Measurements from ENCODE around the gene SVIL.
"Not testable (repeated sequence)": the region's sequence is repeated elsewhere in the genome, so short reads cannot be mapped to it uniquely, and the experiment has no call there.

The SVIL gene

DNA sequence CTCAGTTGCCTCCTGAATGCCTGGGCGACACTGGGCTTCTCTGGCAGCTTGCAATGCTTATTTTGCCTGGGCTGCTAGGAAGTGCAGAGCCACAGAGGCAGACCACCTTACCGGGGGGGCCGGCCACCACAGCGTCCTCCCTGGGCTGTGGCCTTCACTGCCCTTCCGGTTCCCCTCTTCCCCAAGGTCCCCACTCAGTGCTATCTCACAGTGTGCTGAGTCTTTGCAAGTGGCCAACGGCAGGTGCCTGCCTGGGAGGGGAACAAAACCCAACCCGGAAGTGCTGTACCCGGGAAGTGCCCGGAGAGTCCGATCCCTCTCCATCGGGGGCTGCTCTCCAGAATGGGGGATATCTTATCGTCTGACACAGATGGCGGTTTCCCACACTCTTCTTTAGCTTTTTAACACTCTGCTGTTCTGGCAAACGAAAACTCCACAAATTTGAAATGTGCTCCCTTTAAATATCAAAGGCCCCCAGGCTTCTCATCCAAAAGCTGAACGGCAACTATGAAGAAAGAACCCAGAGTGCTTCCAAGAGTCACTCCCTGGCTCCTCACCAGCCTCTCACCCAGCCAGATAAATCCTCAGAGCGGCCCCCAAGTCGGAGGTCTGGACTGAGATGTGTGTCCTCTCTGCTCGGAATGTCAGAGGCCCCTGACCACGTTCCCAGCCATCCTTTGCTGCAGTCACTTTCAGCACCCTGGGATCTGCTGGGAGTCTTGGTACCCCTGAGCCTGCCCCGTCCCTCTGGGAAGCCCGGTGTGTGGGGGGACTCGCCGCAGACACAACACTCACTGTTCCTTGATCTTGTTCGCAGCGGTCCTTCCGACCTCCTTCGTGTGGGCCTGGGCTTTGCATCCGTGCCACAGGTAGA, 165.1 kb downstream of the SVIL start:
- peaks cover 9% of the 10 kb centered on the region; the same call in 1 of the 2 replicates for H3K36me3 ChIP-seq (ENCODE audit: insufficient read depth, low read length)
- no peak overlapping the region for H3K4me2 ChIP-seq (ENCODE audit: low read depth, low read length, poor library complexity, severe bottlenecking)
- no peaks in the 10 kb centered on the region for H4K20me1 ChIP-seq (ENCODE audit: insufficient read depth, low read length, poor library complexity, severe bottlenecking)
- H3K27me3 ChIP-seq (ENCODE audit: insufficient read depth, low read length, poor library complexity, severe bottlenecking), result no peaks in the 10 kb centered on the region
- H2AFZ ChIP-seq (ENCODE audit: low read length), result no peak overlapping the region
- no peaks in the 10 kb centered on the region for H3K9me3 ChIP-seq (ENCODE audit: insufficient read depth, low read depth, low read length)
- no peaks in the 10 kb centered on the region; the same call in 1 of the 2 replicates for H3F3A ChIP-seq (ENCODE audit: low read depth)
- no peak overlapping the region for H3K4me3 ChIP-seq (ENCODE audit: low read length, poor library complexity, severe bottlenecking)
- no peaks in the 10 kb centered on the region for H3K79me2 ChIP-seq (ENCODE audit: insufficient read depth, low read length)
- H3K9ac ChIP-seq (ENCODE audit: low read depth, low read length, poor library complexity, severe bottlenecking), result no peak overlapping the region
- peaks cover 17% of the 10 kb centered on the region for H3K4me1 ChIP-seq (ENCODE audit: insufficient read depth, low read length, poor library complexity, severe bottlenecking)
- TF ChIP-seq CTCF (conservative IDR thresholded peaks at IDR 0.05; ENCODE audit: low read length) (no peak), EZH2phosphoT487 (IDR thresholded peaks at IDR 0.05; ENCODE audit: borderline replicate concordance) (no peak)
- H3K9me2 ChIP-seq (replicated peaks; ENCODE audit: low read depth, low read length), result no peaks in the 10 kb centered on the region

DNA sequence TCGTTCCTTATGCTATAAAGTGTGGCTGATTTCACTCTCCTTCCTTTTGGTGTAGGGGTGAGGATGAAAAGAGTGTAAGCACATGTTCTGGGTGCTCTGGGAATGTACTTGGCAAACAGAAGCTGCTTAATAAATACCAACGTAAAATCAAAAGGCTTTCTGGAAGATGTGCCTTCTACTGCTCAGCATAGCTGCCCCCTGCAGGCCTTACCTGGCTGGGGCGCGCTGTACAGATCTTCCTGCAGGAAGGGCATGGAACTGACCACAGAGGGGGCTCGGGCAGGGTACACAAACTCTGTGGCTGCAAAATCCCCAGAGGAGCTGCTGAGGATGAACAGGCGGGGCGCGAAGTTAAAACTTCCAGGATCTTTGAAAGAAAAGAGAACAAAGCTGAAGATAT, 169.4 kb downstream of the SVIL start:
- H3K9me2 ChIP-seq (replicated peaks; ENCODE audit: low read depth, low read length), result no peaks in the 10 kb centered on the region
- no peaks in the 10 kb centered on the region for H3K79me2 ChIP-seq (ENCODE audit: insufficient read depth, low read length)
- no peak overlapping the region for H3K4me3 ChIP-seq (ENCODE audit: low read length, poor library complexity, severe bottlenecking)
- H3K36me3 ChIP-seq (ENCODE audit: insufficient read depth, low read length), result peaks cover 14% of the 10 kb centered on the region; the same call in 1 of the 2 replicates
- H2AFZ ChIP-seq (ENCODE audit: low read length), result no peak overlapping the region
- peaks cover 10% of the 10 kb centered on the region; the same call in 1 of the 2 replicates for H3K9me3 ChIP-seq (ENCODE audit: insufficient read depth, low read depth, low read length)
- H3K4me2 ChIP-seq (ENCODE audit: low read depth, low read length, poor library complexity, severe bottlenecking), result no peak overlapping the region
- H3F3A ChIP-seq (ENCODE audit: low read depth), result no peaks in the 10 kb centered on the region; the same call in 1 of the 2 replicates
- no peak overlapping the region for H3K9ac ChIP-seq (ENCODE audit: low read depth, low read length, poor library complexity, severe bottlenecking)
- H3K4me1 ChIP-seq (ENCODE audit: insufficient read depth, low read length, poor library complexity, severe bottlenecking), result peaks cover under 1% of the 10 kb centered on the region
- H3K27me3 ChIP-seq (ENCODE audit: insufficient read depth, low read length, poor library complexity, severe bottlenecking), result no peaks in the 10 kb centered on the region
- H4K20me1 ChIP-seq (ENCODE audit: insufficient read depth, low read length, poor library complexity, severe bottlenecking), result no peaks in the 10 kb centered on the region
- TF ChIP-seq EZH2phosphoT487 (IDR thresholded peaks at IDR 0.05; ENCODE audit: borderline replicate concordance), result no peak
- peak; percentile 54 for TF ChIP-seq CTCF (conservative IDR thresholded peaks at IDR 0.05; ENCODE audit: low read length)

GRCh38 chr10:29464671-29465171, 170.1 kb downstream of the SVIL start:
- not testable (repeated sequence) for H3K9ac ChIP-seq (ENCODE audit: low read depth, low read length, poor library complexity, severe bottlenecking); H3K27me3 ChIP-seq (ENCODE audit: insufficient read depth, low read length, poor library complexity, severe bottlenecking); H2AFZ ChIP-seq (ENCODE audit: low read length); H4K20me1 ChIP-seq (ENCODE audit: insufficient read depth, low read length, poor library complexity, severe bottlenecking); H3K9me2 ChIP-seq (replicated peaks; ENCODE audit: low read depth, low read length); H3F3A ChIP-seq (ENCODE audit: low read depth); H3K4me3 ChIP-seq (ENCODE audit: low read length, poor library complexity, severe bottlenecking); H3K79me2 ChIP-seq (ENCODE audit: insufficient read depth, low read length); H3K4me1 ChIP-seq (ENCODE audit: insufficient read depth, low read length, poor library complexity, severe bottlenecking); H3K4me2 ChIP-seq (ENCODE audit: low read depth, low read length, poor library complexity, severe bottlenecking)
- Histone ChIP-seq H3K36me3 (ENCODE audit: insufficient read depth, low read length) (peaks cover 20% of the 10 kb centered on the region), H3K9me3 (ENCODE audit: insufficient read depth, low read depth, low read length) (peaks cover 17% of the 10 kb centered on the region; the same call in 1 of the 2 replicates)
